ENCODE data around the gene CD48. TPM values are rescaled to one million over a fixed set of nuclear protein-coding genes. Genes with fewer than 3 reads are reported as not detected.

CD48 gene
- total RNA-seq, 2 experiments from 2014 or later = 131 to 150 TPM

DNA sequence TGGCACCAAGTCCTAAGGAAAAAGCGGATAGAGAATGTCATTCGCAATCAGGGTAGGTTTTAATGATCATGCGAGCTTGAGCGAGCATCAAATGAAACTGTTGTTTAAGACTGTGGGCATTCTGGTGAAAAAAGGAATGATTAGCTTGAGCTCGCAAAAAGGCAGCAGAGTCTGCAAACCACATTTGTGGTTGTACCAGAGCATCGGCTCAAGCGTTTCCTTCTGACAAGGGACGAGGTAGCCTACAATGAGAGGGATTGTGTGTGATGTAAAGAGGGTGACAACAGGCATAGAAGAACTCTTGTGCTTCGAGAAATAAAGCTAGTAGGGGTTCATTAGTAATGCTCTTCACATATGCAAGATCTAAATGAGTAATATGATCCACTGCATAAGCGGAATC, 11.1 kb upstream of the CD48 start:
- TF ChIP-seq, protein P1, sequence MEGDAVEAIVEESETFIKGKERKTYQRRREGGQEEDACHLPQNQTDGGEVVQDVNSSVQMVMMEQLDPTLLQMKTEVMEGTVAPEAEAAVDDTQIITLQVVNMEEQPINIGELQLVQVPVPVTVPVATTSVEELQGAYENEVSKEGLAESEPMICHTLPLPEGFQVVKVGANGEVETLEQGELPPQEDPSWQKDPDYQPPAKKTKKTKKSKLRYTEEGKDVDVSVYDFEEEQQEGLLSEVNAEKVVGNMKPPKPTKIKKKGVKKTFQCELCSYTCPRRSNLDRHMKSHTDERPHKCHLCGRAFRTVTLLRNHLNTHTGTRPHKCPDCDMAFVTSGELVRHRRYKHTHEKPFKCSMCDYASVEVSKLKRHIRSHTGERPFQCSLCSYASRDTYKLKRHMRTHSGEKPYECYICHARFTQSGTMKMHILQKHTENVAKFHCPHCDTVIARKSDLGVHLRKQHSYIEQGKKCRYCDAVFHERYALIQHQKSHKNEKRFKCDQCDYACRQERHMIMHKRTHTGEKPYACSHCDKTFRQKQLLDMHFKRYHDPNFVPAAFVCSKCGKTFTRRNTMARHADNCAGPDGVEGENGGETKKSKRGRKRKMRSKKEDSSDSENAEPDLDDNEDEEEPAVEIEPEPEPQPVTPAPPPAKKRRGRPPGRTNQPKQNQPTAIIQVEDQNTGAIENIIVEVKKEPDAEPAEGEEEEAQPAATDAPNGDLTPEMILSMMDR (conservative IDR thresholded peaks at IDR 0.05; ENCODE audit: low read length) = no peak
- no peak for TF ChIP-seq EZH2phosphoT487 (IDR thresholded peaks at IDR 0.05; ENCODE audit: borderline replicate concordance, low read depth, low read length)
- no peak overlapping the region for H3K4me3 ChIP-seq (ENCODE audit: low read depth, low read length, poor library complexity, severe bottlenecking)
- no peaks in the 10 kb centered on the region for H3K79me2 ChIP-seq (ENCODE audit: insufficient read depth, low read depth, low read length)
- BruUV-seq (replicated peaks) = no TSS peak
- H4K20me1 ChIP-seq (ENCODE audit: insufficient read depth, low read length) = no peaks in the 10 kb centered on the region
- no peak overlapping the region for H2AFZ ChIP-seq (ENCODE audit: low read length)
- POLR2A ChIA-PET = interaction anchor here (0.6 to 0.9 kb wide), 2 partner anchors 11 to 100 kb away, joined by 3 read pairs; partner anchors contain the start of gene CD48
- no peak overlapping the region for H3K27ac ChIP-seq (ENCODE audit: low read depth, low read length, poor library complexity, severe bottlenecking)
- CTCF ChIA-PET (ENCODE audit: unreplicated experiment) = interaction anchor here (0.8 to 1.4 kb wide), 2 partner anchors 11 to 229 kb away, joined by 3 read pairs; partner anchors contain the start of gene CD48
- DNase-seq (ENCODE audit: low spot score) = no peak
- no peak overlapping the region for H3K4me2 ChIP-seq (ENCODE audit: low read length)
- no peaks in the 10 kb centered on the region for H3K9me2 ChIP-seq (ENCODE audit: insufficient read depth, low read length)
- H3K36me3 ChIP-seq (ENCODE audit: insufficient read depth, low read length) = no peaks in the 10 kb centered on the region; the same call in 1 of the 2 replicates
- peaks cover 17% of the 10 kb centered on the region for H3K4me1 ChIP-seq (ENCODE audit: insufficient read depth, low read length, poor library complexity, severe bottlenecking)
- peaks cover 5% of the 10 kb centered on the region; the same call in 1 of the 2 replicates for H3K9me3 ChIP-seq (ENCODE audit: low read length)
- intact Hi-C loops (cut with micrococcal nuclease; ENCODE audit: unreplicated experiment) = no loop called here

DNA sequence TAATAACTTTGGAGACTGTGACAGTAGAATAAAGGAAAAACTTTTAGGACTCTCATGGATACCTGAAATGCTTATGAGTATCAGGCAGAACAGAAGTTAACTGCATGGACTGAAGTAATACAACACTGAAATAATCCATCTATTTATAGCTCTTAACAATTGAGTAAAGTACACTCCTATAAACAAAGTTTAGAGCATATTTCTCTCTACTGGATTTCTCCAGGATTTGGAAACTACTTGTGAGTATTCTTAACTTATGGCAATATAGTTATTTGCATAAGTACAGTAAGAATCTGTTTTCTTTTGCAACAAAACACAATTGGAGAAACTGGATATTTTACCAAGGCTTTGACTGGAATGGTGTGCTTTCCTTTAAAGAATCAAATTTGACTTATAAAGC, 9.9 kb upstream of the CD48 start:
- Histone ChIP-seq H4K20me1 (ENCODE audit: insufficient read depth, low read length) (no peaks in the 10 kb centered on the region), H3K36me3 (ENCODE audit: insufficient read depth, low read length) (no peaks in the 10 kb centered on the region; the same call in 1 of the 2 replicates), H3K4me3 (ENCODE audit: low read depth, low read length, poor library complexity, severe bottlenecking) (no peak overlapping the region), H3K79me2 (ENCODE audit: insufficient read depth, low read depth, low read length) (no peaks in the 10 kb centered on the region), H3K4me2 (ENCODE audit: low read length) (no peak overlapping the region), H2AFZ (ENCODE audit: low read length) (no peak overlapping the region), H3K9me3 (ENCODE audit: low read length) (peaks cover 5% of the 10 kb centered on the region; the same call in 1 of the 2 replicates), H3K9me2 (ENCODE audit: insufficient read depth, low read length) (no peaks in the 10 kb centered on the region), H3K4me1 (ENCODE audit: insufficient read depth, low read length, poor library complexity, severe bottlenecking) (peaks cover 8% of the 10 kb centered on the region), H3K27ac (ENCODE audit: low read depth, low read length, poor library complexity, severe bottlenecking) (no peak overlapping the region)
- POLR2A ChIA-PET = interaction anchor here (0.6 to 1.4 kb wide), 2 partner anchors 8 to 15 kb away, joined by 3 read pairs; no protein-coding TSS in a partner anchor
- CTCF ChIA-PET (ENCODE audit: unreplicated experiment) = interaction anchor here (1.4 kb wide), 1 partner anchor 230 kb away, joined by 3 read pairs; no protein-coding TSS in a partner anchor
- DNase-seq (ENCODE audit: low spot score) = no peak
- BruUV-seq (replicated peaks) = no TSS peak
- intact Hi-C loops (cut with micrococcal nuclease; ENCODE audit: unreplicated experiment) = no loop called here
- TF ChIP-seq, protein P1 (conservative IDR thresholded peaks at IDR 0.05; ENCODE audit: low read length) = no peak
- no peak for TF ChIP-seq EZH2phosphoT487 (IDR thresholded peaks at IDR 0.05; ENCODE audit: borderline replicate concordance, low read depth, low read length)

DNA sequence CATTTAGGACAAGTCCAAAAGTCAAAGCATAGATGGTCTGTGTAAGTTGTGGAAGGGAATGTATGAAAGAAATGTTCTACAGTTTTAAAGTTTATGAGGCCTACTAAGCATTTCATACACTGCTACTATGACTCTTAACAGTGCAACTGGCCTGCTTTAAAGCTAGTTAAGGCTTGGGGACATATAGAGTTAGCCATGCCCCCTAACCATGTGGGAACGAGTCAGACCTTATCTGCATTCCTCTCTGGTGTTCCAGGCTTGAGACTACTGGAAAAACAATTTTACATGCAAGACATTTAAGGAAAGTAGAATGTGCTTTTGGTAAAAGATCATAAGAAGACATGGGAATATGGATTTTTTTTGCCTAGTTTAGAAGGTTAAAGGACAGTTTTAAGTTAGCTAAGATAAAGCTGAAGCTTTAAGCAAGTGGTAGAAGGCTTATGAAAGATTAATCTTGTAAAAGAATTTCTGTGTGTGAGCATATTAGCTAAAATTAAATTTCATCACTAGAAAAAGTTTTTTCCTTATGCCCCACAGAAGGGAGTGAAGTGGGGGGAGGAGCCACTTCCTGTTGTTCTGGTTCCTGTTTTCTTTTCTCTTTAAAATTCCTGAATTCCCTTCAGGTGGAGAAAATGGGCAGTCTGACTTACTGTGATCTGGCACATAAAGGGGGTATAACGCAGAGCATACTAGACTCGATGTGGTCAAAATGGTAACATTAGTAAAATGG, 8.9 kb upstream of the CD48 start:
- H3K79me2 ChIP-seq (ENCODE audit: insufficient read depth, low read depth, low read length) = no peaks in the 10 kb centered on the region
- no peak for TF ChIP-seq EZH2phosphoT487 (IDR thresholded peaks at IDR 0.05; ENCODE audit: borderline replicate concordance, low read depth, low read length)
- TF ChIP-seq, protein P1 (conservative IDR thresholded peaks at IDR 0.05; ENCODE audit: low read length) = no peak
- peaks cover 5% of the 10 kb centered on the region; the same call in 1 of the 2 replicates for H3K9me3 ChIP-seq (ENCODE audit: low read length)
- no peak overlapping the region for H3K4me2 ChIP-seq (ENCODE audit: low read length)
- DNase-seq (ENCODE audit: low spot score) = no peak
- H3K27ac ChIP-seq (ENCODE audit: low read depth, low read length, poor library complexity, severe bottlenecking) = no peak overlapping the region
- no TSS peak for BruUV-seq (replicated peaks)
- POLR2A ChIA-PET = interaction anchor here (1.3 to 1.5 kb wide), 2 partner anchors 12 to 99 kb away, joined by 6 read pairs; no protein-coding TSS in a partner anchor
- no peaks in the 10 kb centered on the region; the same call in 1 of the 2 replicates for H3K36me3 ChIP-seq (ENCODE audit: insufficient read depth, low read length)
- no peaks in the 10 kb centered on the region for H3K4me1 ChIP-seq (ENCODE audit: insufficient read depth, low read length, poor library complexity, severe bottlenecking)
- intact Hi-C loops (cut with micrococcal nuclease; ENCODE audit: unreplicated experiment) = no loop called here
- H3K9me2 ChIP-seq (ENCODE audit: insufficient read depth, low read length) = no peaks in the 10 kb centered on the region
- H2AFZ ChIP-seq (ENCODE audit: low read length) = no peak overlapping the region
- no peak overlapping the region for H3K4me3 ChIP-seq (ENCODE audit: low read depth, low read length, poor library complexity, severe bottlenecking)
- CTCF ChIA-PET (ENCODE audit: unreplicated experiment) = no interaction called here
- H4K20me1 ChIP-seq (ENCODE audit: insufficient read depth, low read length) = no peaks in the 10 kb centered on the region

All from OCI-LY7 (cell line).